ENCODE measurements around the gene PCDHGA9.

The PCDHGA9 gene

GRCh38 chr5:141409598-141410306 is 7.2 kb downstream of the PCDHGA9 start:
- TF ChIP-seq, protein P1, sequence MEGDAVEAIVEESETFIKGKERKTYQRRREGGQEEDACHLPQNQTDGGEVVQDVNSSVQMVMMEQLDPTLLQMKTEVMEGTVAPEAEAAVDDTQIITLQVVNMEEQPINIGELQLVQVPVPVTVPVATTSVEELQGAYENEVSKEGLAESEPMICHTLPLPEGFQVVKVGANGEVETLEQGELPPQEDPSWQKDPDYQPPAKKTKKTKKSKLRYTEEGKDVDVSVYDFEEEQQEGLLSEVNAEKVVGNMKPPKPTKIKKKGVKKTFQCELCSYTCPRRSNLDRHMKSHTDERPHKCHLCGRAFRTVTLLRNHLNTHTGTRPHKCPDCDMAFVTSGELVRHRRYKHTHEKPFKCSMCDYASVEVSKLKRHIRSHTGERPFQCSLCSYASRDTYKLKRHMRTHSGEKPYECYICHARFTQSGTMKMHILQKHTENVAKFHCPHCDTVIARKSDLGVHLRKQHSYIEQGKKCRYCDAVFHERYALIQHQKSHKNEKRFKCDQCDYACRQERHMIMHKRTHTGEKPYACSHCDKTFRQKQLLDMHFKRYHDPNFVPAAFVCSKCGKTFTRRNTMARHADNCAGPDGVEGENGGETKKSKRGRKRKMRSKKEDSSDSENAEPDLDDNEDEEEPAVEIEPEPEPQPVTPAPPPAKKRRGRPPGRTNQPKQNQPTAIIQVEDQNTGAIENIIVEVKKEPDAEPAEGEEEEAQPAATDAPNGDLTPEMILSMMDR (IDR thresholded peaks at IDR 0.05; ENCODE audit: low read length) = no peak
- TF ChIP-seq EZH2 (optimal IDR thresholded peaks at IDR 0.05; ENCODE audit: low read depth, low read length) (no peak), EZH2phosphoT487 (IDR thresholded peaks at IDR 0.05; ENCODE audit: low read length) (no peak)
- H3K4me2 ChIP-seq (ENCODE audit: low read depth, low read length) = no peak overlapping the region
- peaks cover 14% of the 10 kb centered on the region for H3K27me3 ChIP-seq (replicated peaks; ENCODE audit: insufficient read depth, low read length)
- H3F3A ChIP-seq (ENCODE audit: insufficient read depth, low read length) = no peaks in the 10 kb centered on the region
- H3K9ac ChIP-seq (ENCODE audit: low read length) = no peak overlapping the region
- no peaks in the 10 kb centered on the region for H4K20me1 ChIP-seq (ENCODE audit: insufficient read depth, low read length)
- H3K27ac ChIP-seq (ENCODE audit: low read length) = no peak overlapping the region
- no peaks in the 10 kb centered on the region for H3K9me2 ChIP-seq (replicated peaks; ENCODE audit: insufficient read depth, low read length)
- DNase-seq = no peak
- H3K9me3 ChIP-seq (replicated peaks; ENCODE audit: insufficient read depth, low read length) = no peaks in the 10 kb centered on the region
- H2AFZ ChIP-seq (ENCODE audit: low read length) = no peak overlapping the region
- H3K79me2 ChIP-seq (ENCODE audit: low read length) = no peaks in the 10 kb centered on the region
- no peak overlapping the region for H3K4me3 ChIP-seq (ENCODE audit: low read length)
- H3K4me1 ChIP-seq (ENCODE audit: low read length) = no peaks in the 10 kb centered on the region
- H3K36me3 ChIP-seq (replicated peaks; ENCODE audit: insufficient read depth, low read length) = no peaks in the 10 kb centered on the region; the same call in 1 of the 2 replicates

GRCh38 chr5:141411575-141411974 is 9.0 kb downstream of the PCDHGA9 start:
- no peaks in the 10 kb centered on the region for H3K4me1 ChIP-seq (ENCODE audit: low read length)
- H3F3A ChIP-seq (ENCODE audit: insufficient read depth, low read length) = no peaks in the 10 kb centered on the region
- no peaks in the 10 kb centered on the region for H4K20me1 ChIP-seq (ENCODE audit: insufficient read depth, low read length)
- H3K79me2 ChIP-seq (ENCODE audit: low read length) = no peaks in the 10 kb centered on the region
- H3K4me2 ChIP-seq (ENCODE audit: low read depth, low read length) = no peak overlapping the region
- no peaks in the 10 kb centered on the region for H3K9me3 ChIP-seq (replicated peaks; ENCODE audit: insufficient read depth, low read length)
- H3K9ac ChIP-seq (ENCODE audit: low read length) = no peak overlapping the region
- DNase-seq = no peak
- H2AFZ ChIP-seq (ENCODE audit: low read length) = no peak overlapping the region
- H3K4me3 ChIP-seq (ENCODE audit: low read length) = no peak overlapping the region
- TF ChIP-seq EZH2 (optimal IDR thresholded peaks at IDR 0.05; ENCODE audit: low read depth, low read length) = no peak
- no peak for TF ChIP-seq EZH2phosphoT487 (IDR thresholded peaks at IDR 0.05; ENCODE audit: low read length)
- TF ChIP-seq, protein P1 (IDR thresholded peaks at IDR 0.05; ENCODE audit: low read length) = no peak
- H3K27ac ChIP-seq (ENCODE audit: low read length) = no peak overlapping the region
- H3K9me2 ChIP-seq (replicated peaks; ENCODE audit: insufficient read depth, low read length) = no peaks in the 10 kb centered on the region
- no peaks in the 10 kb centered on the region; the same call in 1 of the 2 replicates for H3K36me3 ChIP-seq (replicated peaks; ENCODE audit: insufficient read depth, low read length)
- H3K27me3 ChIP-seq (replicated peaks; ENCODE audit: insufficient read depth, low read length) = peaks cover 14% of the 10 kb centered on the region

DNA sequence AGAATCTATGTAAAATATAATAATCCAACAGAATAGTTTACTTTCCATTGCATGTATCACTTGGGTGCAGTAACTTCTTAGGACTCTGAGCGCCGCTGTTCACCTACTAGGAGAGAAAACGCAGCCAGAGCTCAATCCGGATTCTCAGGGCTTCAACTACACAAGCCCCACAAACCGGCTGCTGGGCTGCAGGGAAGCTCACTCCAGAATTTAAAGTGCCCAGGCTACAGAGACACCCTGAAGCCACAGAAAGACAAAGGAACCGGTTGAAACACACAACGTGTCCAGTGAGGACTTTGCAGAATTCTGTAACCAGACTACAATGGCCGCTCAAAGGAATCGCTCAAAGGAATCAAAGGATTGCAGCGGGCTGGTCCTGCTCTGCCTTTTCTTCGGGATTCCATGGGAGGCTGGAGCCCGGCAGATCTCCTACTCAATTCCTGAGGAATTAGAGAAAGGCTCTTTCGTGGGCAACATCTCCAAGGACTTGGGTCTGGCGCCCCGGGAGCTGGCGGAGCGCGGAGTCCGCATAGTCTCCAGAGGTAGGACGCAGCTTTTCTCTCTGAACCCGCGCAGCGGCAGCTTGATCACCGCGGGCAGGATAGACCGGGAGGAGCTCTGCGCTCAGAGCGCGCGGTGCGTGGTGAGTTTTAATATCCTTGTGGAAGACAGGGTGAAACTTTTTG is 10.4 kb downstream of the PCDHGA9 start, which contains the start of gene PCDHGA10:
PCDHGA10 (plus strand) TSS at position 134 of the 686 bp plus-strand sequence; CDS start at position 323, 189 bp downstream.
- H4K20me1 ChIP-seq (ENCODE audit: insufficient read depth, low read length) = no peaks in the 10 kb centered on the region
- peak; percentile 80 for DNase-seq
- H3K4me2 ChIP-seq (ENCODE audit: low read depth, low read length) = peak within 1 kb of the TSS; percentile 57
- TF ChIP-seq EZH2 (optimal IDR thresholded peaks at IDR 0.05; ENCODE audit: low read depth, low read length) = no peak
- TF ChIP-seq, protein P1 (IDR thresholded peaks at IDR 0.05; ENCODE audit: low read length) = peak; percentile 73
- TF ChIP-seq EZH2phosphoT487 (IDR thresholded peaks at IDR 0.05; ENCODE audit: low read length) = no peak
- H3K4me1 ChIP-seq (ENCODE audit: low read length) = no peaks in the 10 kb centered on the region
- H3K79me2 ChIP-seq (ENCODE audit: low read length) = no peaks in the 10 kb centered on the region
- H3K27me3 ChIP-seq (replicated peaks; ENCODE audit: insufficient read depth, low read length) = peaks cover 14% of the 10 kb centered on the region
- H3K27ac ChIP-seq (ENCODE audit: low read length) = no peak within 1 kb of the TSS
- H3F3A ChIP-seq (ENCODE audit: insufficient read depth, low read length) = no peaks in the 10 kb centered on the region
- H3K4me3 ChIP-seq (ENCODE audit: low read length) = peak within 1 kb of the TSS; percentile 55
- peak within 1 kb of the TSS; percentile 54 for H2AFZ ChIP-seq (ENCODE audit: low read length)
- H3K9me3 ChIP-seq (replicated peaks; ENCODE audit: insufficient read depth, low read length) = no peaks in the 10 kb centered on the region
- no peaks in the 10 kb centered on the region for H3K9me2 ChIP-seq (replicated peaks; ENCODE audit: insufficient read depth, low read length)
- no peaks in the 10 kb centered on the region for H3K36me3 ChIP-seq (replicated peaks; ENCODE audit: insufficient read depth, low read length)
- H3K9ac ChIP-seq (ENCODE audit: low read length) = no peak within 1 kb of the TSS
